SIG-M5 (cell line): ENCODE data around the gene RPS29.
"Not testable (repeated sequence)": the region's sequence is repeated elsewhere in the genome, so short reads cannot be mapped to it uniquely, and the experiment has no call there.

ENCODE experiments used
- DNase-seq: peaks from one replicate; lab custom pipeline; 2025; lab: John Stamatoyannopoulos, UW

The RPS29 gene

DNA sequence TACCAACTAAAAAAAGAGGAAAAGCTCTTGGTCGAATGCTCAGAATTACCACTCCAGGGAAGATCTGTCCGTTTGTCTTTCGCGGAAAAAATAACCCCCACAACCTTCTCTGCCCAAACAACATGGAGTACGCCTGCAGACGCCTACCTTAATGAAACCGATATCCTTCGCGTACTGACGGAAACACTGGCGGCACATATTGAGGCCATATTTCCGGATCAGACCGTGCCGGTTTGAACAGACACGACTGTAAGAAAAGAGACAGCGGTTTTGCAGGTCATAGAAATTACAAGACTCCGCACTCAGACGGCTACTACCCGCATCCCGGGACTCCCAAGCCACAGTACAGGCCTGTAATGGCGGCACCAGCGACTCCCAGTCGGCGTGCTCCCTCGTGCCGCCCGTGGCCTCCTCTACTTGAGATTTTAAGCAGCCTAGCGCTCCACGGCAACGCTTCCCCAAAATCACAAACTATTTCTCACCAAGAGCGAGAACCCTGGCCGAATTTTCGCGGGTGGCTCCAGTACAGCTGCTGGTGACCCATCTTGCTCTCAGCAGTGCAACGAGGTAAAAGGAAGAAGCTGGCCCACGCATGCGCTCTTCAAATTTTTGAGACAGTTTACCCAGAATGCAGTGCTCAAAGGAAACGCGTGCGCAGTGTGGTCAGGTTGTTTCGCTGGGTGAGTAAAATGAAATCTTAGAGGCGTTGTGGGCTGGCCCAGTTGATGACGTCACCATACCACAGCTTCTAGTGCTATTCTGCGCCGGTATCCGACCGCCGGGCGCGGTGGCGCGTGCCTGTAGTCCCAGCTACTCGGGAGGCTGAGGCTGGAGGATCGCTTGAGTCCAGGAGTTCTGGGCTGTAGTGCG is at the start of gene RPS29:
Gene RPS29 (minus strand): TSS at position 578 of the 870 bp plus-strand sequence. CDS start 34 bp downstream, at position 544.
- DNase-seq: peak; percentile 89

DNA sequence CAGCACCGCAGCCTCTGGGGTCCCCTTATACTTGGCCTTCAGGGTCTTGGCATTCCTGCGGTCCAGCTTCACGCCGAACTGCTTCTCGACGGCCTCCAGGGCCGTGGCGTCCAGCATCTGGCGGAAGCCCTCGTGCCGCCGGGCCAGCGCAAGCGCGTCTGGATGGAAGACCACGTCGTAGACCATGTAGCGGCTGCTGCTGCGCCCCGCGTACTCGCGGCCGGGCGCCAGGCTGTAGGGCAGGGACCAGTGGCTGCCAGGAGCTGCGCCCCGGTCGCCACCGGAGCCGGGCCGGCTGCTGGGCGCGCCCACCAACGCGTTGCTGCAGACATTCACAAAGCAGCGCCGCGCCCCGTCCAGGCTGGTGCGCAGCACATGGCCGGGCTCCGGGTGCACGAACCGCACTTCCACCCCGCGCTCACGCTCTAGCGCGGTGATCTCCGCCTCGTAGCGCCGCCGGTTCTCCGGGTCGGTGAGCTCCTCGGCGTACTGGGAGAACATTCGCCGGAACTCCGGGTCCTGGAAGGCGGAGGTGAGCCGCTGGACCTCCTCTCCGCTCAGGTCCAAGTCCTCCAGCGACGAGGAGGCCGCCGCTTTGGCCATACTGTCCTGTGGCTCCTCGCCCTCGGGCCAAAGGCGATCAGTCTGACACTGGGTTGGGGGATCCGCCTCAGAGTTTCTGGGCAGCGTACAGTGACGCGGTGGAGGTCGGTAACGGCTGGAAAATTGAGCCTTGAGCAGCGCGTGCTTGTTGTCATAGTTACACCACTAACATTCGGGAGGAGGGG is 48.6 kb upstream of the RPS29 start, which contains the start of gene DNAAF2:
Gene DNAAF2 (minus strand): TSS at position 698 of the 788 bp plus-strand sequence. CDS start 95 bp downstream, at position 603.
- DNase-seq: no peak

GRCh38 chr14:49633640-49634546 is 47.7 kb upstream of the RPS29 start:
- DNase-seq: peak; percentile 63

GRCh38 chr14:49623941-49624839 is 38.0 kb upstream of the RPS29 start:
- no peak for DNase-seq

DNA sequence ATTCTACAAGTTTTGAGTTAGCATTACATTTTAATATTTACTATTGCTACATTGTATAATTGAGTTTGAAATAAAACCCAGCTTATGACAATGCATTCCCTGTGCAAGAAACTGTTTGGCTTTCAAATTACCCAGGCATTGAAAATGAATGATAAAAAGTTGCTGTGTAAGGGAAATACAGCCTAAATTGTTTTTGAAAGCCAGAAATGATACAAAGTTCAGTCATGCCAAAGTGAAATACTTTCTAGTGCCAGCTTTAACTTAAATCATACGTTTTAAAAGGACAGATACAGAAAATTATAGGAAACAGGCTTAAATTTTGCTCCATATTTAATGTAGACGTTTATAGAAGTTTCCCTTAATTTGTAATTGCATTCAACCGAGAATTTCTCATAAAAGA is 37.2 kb upstream of the RPS29 start:
- no peak for DNase-seq

GRCh38 chr14:49622022-49622607 is 35.9 kb upstream of the RPS29 start:
- no peak for DNase-seq

GRCh38 chr14:49621114-49621881 is 35.1 kb upstream of the RPS29 start:
- no peak for DNase-seq

DNA sequence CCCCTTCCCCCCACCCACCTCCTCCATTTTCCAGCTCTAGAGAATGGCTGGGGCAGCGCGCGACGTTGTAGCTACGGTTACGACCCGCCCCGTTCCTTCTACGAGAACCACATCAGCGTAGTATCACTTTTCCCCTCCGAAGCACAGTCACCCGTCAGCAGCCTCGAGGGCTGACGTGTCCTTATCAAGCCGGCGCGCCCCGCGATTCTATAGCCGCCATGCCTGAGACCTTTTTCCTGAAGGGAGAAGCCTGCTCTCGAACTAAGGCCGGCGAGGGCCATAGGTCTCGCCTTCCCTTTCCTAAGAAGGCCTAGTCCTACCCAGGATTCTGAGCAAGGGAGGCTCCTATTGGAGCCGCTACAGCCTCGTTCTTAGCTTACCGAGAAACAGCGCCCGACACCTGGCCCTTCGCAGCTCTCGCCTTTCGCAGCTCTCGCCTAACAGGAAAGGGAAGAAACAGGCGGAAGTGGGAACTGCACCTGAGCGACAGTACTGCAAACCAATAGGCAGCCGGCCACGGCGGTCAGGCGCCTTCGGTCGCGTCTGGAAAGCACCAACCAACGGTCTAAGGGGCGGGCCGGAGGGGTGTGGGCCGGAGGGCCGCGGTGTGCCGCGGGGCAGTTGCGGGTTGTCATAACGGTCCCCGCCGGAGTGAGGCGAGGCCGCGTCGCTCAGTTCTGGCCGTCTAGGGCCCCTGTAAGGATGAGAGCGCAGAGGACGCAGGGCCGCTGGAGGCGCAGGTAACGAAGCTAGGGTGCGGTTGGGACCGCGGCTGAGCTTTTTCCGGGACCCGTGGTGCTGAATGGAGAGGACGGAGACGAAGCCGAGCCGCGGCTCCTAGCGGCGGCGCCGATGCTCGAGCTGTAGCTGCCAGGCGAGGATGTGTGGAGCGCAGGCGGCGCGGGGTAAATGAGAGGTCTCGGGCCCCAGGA is 34.3 kb upstream of the RPS29 start, which contains the start of the genes MGAT2 and RPL36AL:
Gene MGAT2 (plus strand): TSS at position 618 of the 932 bp plus-strand sequence. CDS start 470 bp downstream, outside the sequence.
Gene RPL36AL (minus strand): TSS at position 445 of the 932 bp plus-strand sequence. CDS start 1,522 bp downstream, outside the sequence.
- DNase-seq: peak; percentile 76

DNA sequence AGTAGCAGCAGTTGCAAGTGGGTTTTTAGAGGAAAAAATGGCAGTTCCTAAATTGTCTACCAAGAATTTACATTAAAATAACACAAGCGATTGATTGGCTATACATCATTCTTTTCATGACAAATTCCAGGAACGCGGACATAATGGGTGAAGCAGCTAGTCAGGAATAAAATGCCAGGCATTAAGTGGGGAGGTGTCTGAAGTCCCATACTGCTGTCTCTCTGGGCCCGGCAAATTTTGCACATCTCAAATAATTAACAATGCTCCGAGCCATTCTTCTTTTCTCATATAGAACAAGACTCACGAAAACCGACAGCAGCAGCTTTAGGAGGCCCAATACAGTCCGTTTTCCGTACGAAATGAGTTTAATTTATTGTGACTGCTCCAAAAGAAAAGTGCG is 33.5 kb upstream of the RPS29 start:
- no peak for DNase-seq

DNA sequence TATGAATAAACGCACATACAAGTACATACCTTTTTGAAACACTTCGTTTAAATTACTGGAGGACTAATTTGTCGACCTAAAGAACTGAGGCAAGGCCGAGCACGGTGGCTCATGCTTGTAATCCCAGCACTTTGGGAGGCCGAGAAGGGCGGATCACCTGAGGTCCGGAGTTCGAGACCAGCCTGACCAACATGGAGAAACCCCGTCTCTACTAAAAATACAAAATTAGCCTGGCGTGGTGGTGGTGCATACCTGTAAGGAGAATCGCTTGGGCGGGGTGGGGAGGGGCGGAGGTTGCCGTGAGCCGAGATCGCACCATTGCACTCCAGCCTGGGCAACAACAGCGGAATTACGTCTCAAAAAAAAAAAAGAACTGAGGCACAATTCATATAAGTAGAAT is 33.1 kb upstream of the RPS29 start:
- not testable (repeated sequence) for DNase-seq

- no peak for DNase-seq
Measured at GRCh38 chr14:49617852-49618519, 31.8 kb upstream of the RPS29 start.

GRCh38 chr14:49615776-49616175 is 29.6 kb upstream of the RPS29 start:
- DNase-seq: no peak

- DNase-seq: no peak
Measured at GRCh38 chr14:49614196-49614595, 28.0 kb upstream of the RPS29 start.

GRCh38 chr14:49612671-49613070 is 26.5 kb upstream of the RPS29 start:
- DNase-seq: no peak

DNA sequence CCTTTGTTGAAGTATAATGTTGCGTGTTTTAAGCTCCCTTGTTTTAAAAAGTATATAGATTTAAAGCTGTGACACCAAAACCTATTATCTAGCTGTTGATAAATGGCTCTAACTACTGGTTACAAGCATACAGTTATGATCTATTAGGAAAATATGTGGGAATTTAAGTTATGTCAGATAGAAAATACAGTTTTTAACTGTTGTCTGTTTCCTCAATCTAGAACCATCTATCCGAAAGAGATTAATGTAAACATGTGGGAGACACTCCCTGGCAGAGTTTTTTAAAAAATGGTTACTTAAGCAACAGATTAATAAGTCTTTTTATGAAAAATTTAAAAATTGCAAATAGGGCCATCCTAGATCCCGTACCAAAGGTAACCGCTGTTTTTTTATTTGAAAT is 26.1 kb upstream of the RPS29 start:
- DNase-seq: no peak

DNA sequence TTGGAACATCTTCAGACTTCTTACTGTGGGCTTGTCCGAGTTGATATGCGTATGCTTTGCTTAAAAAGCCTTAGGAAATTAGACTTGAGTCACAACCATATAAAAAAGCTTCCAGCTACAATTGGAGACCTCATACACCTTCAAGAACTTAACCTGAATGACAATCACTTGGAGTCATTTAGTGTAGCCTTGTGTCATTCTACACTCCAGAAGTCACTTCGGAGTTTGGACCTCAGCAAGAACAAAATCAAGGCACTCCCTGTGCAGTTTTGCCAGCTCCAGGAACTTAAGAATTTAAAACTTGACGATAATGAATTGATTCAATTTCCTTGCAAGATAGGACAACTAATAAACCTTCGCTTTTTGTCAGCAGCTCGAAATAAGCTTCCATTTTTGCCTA is 21.4 kb upstream of the RPS29 start:
- no peak for DNase-seq

GRCh38 chr14:49598485-49599300 is 12.5 kb upstream of the RPS29 start, which contains the start of gene LRR1:
TSS of gene LRR1 (plus strand) at chr14:49598940. CDS start at chr14:49599021, 81 bp downstream.
- DNase-seq: no peak
